GM18951 (cell line): ENCODE measurements around the gene ATP6V0A1.
"Not testable (repeated sequence)": the region's sequence is repeated elsewhere in the genome, so short reads cannot be mapped to it uniquely, and the experiment has no call there.

Experiments
- POLR2A ChIP-seq: IDR thresholded peaks from 4 replicates; pipeline ENCODE4 v1.6.1; 2011; ENCODE audit warnings: mild to moderate bottlenecking; ENCODE audit not compliant: insufficient read length, insufficient read depth; ENCODE audit errors: extremely low read depth
- in situ Hi-C: fragments of 300-500 bp; cut with MboI; formaldehyde crosslinking; loops from one replicate; pipeline ENCODE4 v1.12.0; 2022; ENCODE audit warnings: low sequenced_read_pairs, mixed read lengths, inconsistent platforms; ENCODE audit not compliant: unreplicated experiment

ATP6V0A1 gene

GRCh38 chr17:42476411-42476810, 17.7 kb downstream of the ATP6V0A1 start:
- in situ Hi-C loops: no loop called here

GRCh38 chr17:42477173-42477572, 18.5 kb downstream of the ATP6V0A1 start:
- in situ Hi-C loops: no loop called here
- no peak for TF ChIP-seq POLR2A

More at GRCh38 chr17:42476411-42476810, 17.7 kb downstream of the ATP6V0A1 start:
- TF ChIP-seq POLR2A: no peak

GRCh38 chr17:42477824-42478223, 19.1 kb downstream of the ATP6V0A1 start:
- in situ Hi-C loops: not testable (repeated sequence)

GRCh38 chr17:42484304-42484703, 25.6 kb downstream of the ATP6V0A1 start:
- in situ Hi-C loops: no loop called here
- TF ChIP-seq POLR2A: no peak

- no peak for TF ChIP-seq POLR2A
- in situ Hi-C loops: no loop called here
These were observed 27.0 kb downstream of the ATP6V0A1 start for GRCh38 chr17:42485680-42486079.

- TF ChIP-seq POLR2A: no peak
- in situ Hi-C loops: no loop called here
These were observed 29.4 kb downstream of the ATP6V0A1 start for GRCh38 chr17:42488032-42488431.

GRCh38 chr17:42493319-42493718, 34.6 kb downstream of the ATP6V0A1 start:
- in situ Hi-C loops: no loop called here

GRCh38 chr17:42494673-42495072, 36.0 kb downstream of the ATP6V0A1 start:
- in situ Hi-C loops: no loop called here
- TF ChIP-seq POLR2A: no peak

More at GRCh38 chr17:42493319-42493718, 34.6 kb downstream of the ATP6V0A1 start:
- no peak for TF ChIP-seq POLR2A

- TF ChIP-seq POLR2A: no peak
- in situ Hi-C loops: no loop called here
These were observed 40.1 kb downstream of the ATP6V0A1 start for GRCh38 chr17:42498828-42499227.

- in situ Hi-C loops: no loop called here
- TF ChIP-seq POLR2A: no peak
These were observed 43.4 kb downstream of the ATP6V0A1 start for GRCh38 chr17:42502091-42502490.

- in situ Hi-C loops: no loop called here
- TF ChIP-seq POLR2A: no peak
These were observed 44.2 kb downstream of the ATP6V0A1 start for GRCh38 chr17:42502926-42503325.

- no peak for TF ChIP-seq POLR2A
- in situ Hi-C loops: no loop called here
These were observed 49.0 kb downstream of the ATP6V0A1 start for GRCh38 chr17:42507671-42508070.

- in situ Hi-C loops: no loop called here
- TF ChIP-seq POLR2A: no peak
These were observed 49.9 kb downstream of the ATP6V0A1 start for GRCh38 chr17:42508426-42509165.

GRCh38 chr17:42509409-42509808, 50.7 kb downstream of the ATP6V0A1 start:
- no peak for TF ChIP-seq POLR2A
- in situ Hi-C loops: no loop called here

- no peak for TF ChIP-seq POLR2A
- in situ Hi-C loops: no loop called here
These were observed 51.2 kb downstream of the ATP6V0A1 start for GRCh38 chr17:42509841-42510240.

- in situ Hi-C loops: no loop called here
- no peak for TF ChIP-seq POLR2A
These were observed 53.6 kb downstream of the ATP6V0A1 start for GRCh38 chr17:42512246-42512645.
